Liver (tissue), 9 donors: Measurements from ENCODE around the gene EML1. TPM values are rescaled to one million over a fixed set of nuclear protein-coding genes. Genes with fewer than 3 reads are reported as not detected.

Experiments used
- DNase-seq: peaks from one replicate; pipeline ENCODE4 v3.0.0-alpha.2; 2017; ENCODE audit warnings: low spot score
- H3K27ac ChIP-seq, 2 donors: one replicate each; pipeline ENCODE4 v1.7.0; 2013; ENCODE audit warnings: inconsistent platforms in 2 of 2, low read length in 2 of 2, control low read depth in 1 of 2, low read depth in 1 of 2, mild to moderate bottlenecking in 1 of 2
- H3K27me3 ChIP-seq, 4 donors: one replicate each; pipeline versions ENCODE4 v1.6.1 to v1.7.0; 2013; ENCODE audit warnings: low read length in 3 of 4, inconsistent platforms in 1 of 4, mild to moderate bottlenecking in 1 of 4, moderate library complexity in 1 of 4; ENCODE audit not compliant: control insufficient read depth in 4 of 4, insufficient read depth in 4 of 4
- H3K36me3 ChIP-seq, 4 donors: one replicate each; pipeline versions ENCODE4 v1.6.1 to v1.7.0; 2013; ENCODE audit warnings: low read length in 3 of 4, mild to moderate bottlenecking in 3 of 4, low read depth in 1 of 4, moderate library complexity in 1 of 4; ENCODE audit not compliant: control insufficient read depth in 4 of 4, insufficient read depth in 3 of 4
- H3K4me1 ChIP-seq, 4 donors: one replicate each; pipeline versions ENCODE4 v1.6.1 to v1.7.0; 2013; ENCODE audit warnings: low read length in 3 of 4, mild to moderate bottlenecking in 3 of 4, moderate library complexity in 1 of 4; ENCODE audit not compliant: control insufficient read depth in 4 of 4, insufficient read depth in 4 of 4
- H3K4me3 ChIP-seq, 3 donors: one replicate each; pipeline versions ENCODE4 v1.6.1 to v1.7.0; 2013; ENCODE audit warnings: low read length in 3 of 3, control low read depth in 1 of 3, low read depth in 1 of 3, mild to moderate bottlenecking in 1 of 3
- H3K9ac ChIP-seq, 2 donors: one replicate each; pipeline ENCODE4 v1.7.0; 2013; ENCODE audit warnings: low read length in 2 of 2, mild to moderate bottlenecking in 2 of 2, moderate library complexity in 2 of 2, control low read depth in 1 of 2, low read depth in 1 of 2
- H3K9me3 ChIP-seq, 4 donors: one replicate each; pipeline versions ENCODE4 v1.6.1 to v1.7.0; 2013; ENCODE audit warnings: low read length in 3 of 4; ENCODE audit not compliant: control insufficient read depth in 4 of 4
- ATF3 ChIP-seq: IDR thresholded peaks from 2 replicates; pipeline ENCODE4 v1.6.1; 2016; ENCODE audit warnings: antibody characterized with exemption
- CTCF ChIP-seq: fragments of 150-350 bp; IDR thresholded peaks from 2 replicates; pipeline ENCODE4 v1.5.1; 2017; ENCODE audit warnings: improper control_type of control experiment, low read depth, low read length; ENCODE audit not compliant: missing input control
- EGR1 ChIP-seq, 2 donors: IDR thresholded peaks; 2 replicates each; pipeline ENCODE4 v1.6.1; 2016 to 2018; ENCODE audit warnings: antibody characterized with exemption in 2 of 2, low read depth in 2 of 2
- FOXA1 ChIP-seq: IDR thresholded peaks from 2 replicates; pipeline ENCODE4 v1.6.1; 2016; ENCODE audit warnings: antibody characterized with exemption
- FOXA2 ChIP-seq: IDR thresholded peaks from 2 replicates; pipeline ENCODE4 v1.6.1; 2016; ENCODE audit warnings: antibody characterized with exemption
- HNF4G ChIP-seq: IDR thresholded peaks from 2 replicates; pipeline ENCODE4 v1.6.1; 2016; ENCODE audit warnings: antibody characterized with exemption
- JUND ChIP-seq, 2 donors: IDR thresholded peaks; 2 replicates each; pipeline ENCODE4 v1.6.1; 2016; ENCODE audit warnings: antibody characterized with exemption in 2 of 2
- MAX ChIP-seq: IDR thresholded peaks from 2 replicates; pipeline ENCODE4 v1.6.1; 2016; ENCODE audit warnings: antibody characterized with exemption
- NR2F2 ChIP-seq: IDR thresholded peaks from 2 replicates; pipeline ENCODE4 v1.6.1; 2016; ENCODE audit warnings: antibody characterized with exemption
- RAD21 ChIP-seq, 2 donors: IDR thresholded peaks; 2 replicates each; pipeline ENCODE4 v1.6.1; 2016; ENCODE audit warnings: antibody characterized with exemption in 2 of 2, mild to moderate bottlenecking in 2 of 2
- REST ChIP-seq: IDR thresholded peaks from 2 replicates; pipeline ENCODE4 v1.6.1; 2016; ENCODE audit warnings: antibody characterized with exemption, mild to moderate bottlenecking
- RXRA ChIP-seq, 2 donors: IDR thresholded peaks; 2 replicates each; pipeline ENCODE4 v1.6.1; 2017 to 2018; ENCODE audit warnings: antibody characterized with exemption in 2 of 2, mild to moderate bottlenecking in 1 of 2
- SP1 ChIP-seq: IDR thresholded peaks from 2 replicates; pipeline ENCODE4 v1.6.1; 2018; ENCODE audit warnings: antibody characterized with exemption, mild to moderate bottlenecking
- TAF1 ChIP-seq: conservative IDR thresholded peaks from 2 replicates; pipeline ENCODE4 v1.6.1; 2016; ENCODE audit warnings: antibody characterized with exemption, mild to moderate bottlenecking
- YY1 ChIP-seq: IDR thresholded peaks from 2 replicates; pipeline ENCODE4 v1.6.1; 2016; ENCODE audit warnings: antibody characterized with exemption, mild to moderate bottlenecking
- ZBTB33 ChIP-seq: IDR thresholded peaks from 2 replicates; pipeline ENCODE4 v1.6.1; 2016; ENCODE audit warnings: antibody characterized with exemption
- WGBS: extraction: QIAGEN DNeasy Blood & Tissue Kit; methylation state at CpG from one replicate; pipeline ENCODE4 v1.1.7; 2013; 5-methylcytosine and 5-hydroxymethylcytosine counted together
- polyA plus RNA-seq, 2 donors: library from polyadenylated mRNA; stranded (reverse) in 1 of 2; unstranded in 1 of 2; fragments of 200-250 nt in 1 of 2; fragments of >200 nt in 1 of 2; fragmentation: Nextera tagmentation in 1 of 2; extraction: Ambion mirVana in 1 of 2; gene quantifications; one replicate each; pipeline versions ENCODE4 v1.2.1 to v1.2.3, GENCODE V29; 2013 to 2015
- total RNA-seq, 2 donors: library from RNA; depleted of rRNA; stranded (reverse); fragments of >200 nt; gene quantifications; one replicate each; pipeline ENCODE4 v1.2.3, GENCODE V29; 2014
- donor health status: healthy.
- donor health status: healthy.
- donor health status: healthy.
- donor health status: healthy.
- donor health status: healthy.

Gene EML1
- total and polyA plus RNA-seq, 4 donors, result 2.7 to 14.6 (median 4.6) TPM

- Histone ChIP-seq H3K36me3 (no peaks in the 10 kb centered on the region), H3K27me3 (peaks cover 0 to 9% (median 0%) of the 10 kb centered on the region in 4 donors), H3K9ac (no peak overlapping the region), H3K27ac (peak overlapping the region in 1 of 2 donors; percentile 16), H3K9me3 (no peaks in the 10 kb centered on the region), H3K4me1 (no peaks in the 10 kb centered on the region), H3K4me3 (no peak overlapping the region)
- no peak for DNase-seq
- WGBS, result 59% methylated on average over 6 of the region's 6 CpGs
- TF ChIP-seq REST, result no peak
- no peak for TF ChIP-seq TAF1
- no peak for TF ChIP-seq RXRA (IDR thresholded peaks at IDR 0.05)
- TF ChIP-seq JUND (IDR thresholded peaks at IDR 0.05), result no peak
- no peak for TF ChIP-seq NR2F2
- no peak for TF ChIP-seq FOXA2
- TF ChIP-seq FOXA1, result no peak
- no peak for TF ChIP-seq ATF3
- TF ChIP-seq MAX, result no peak
- no peak for TF ChIP-seq CTCF
- no peak for TF ChIP-seq RAD21 (IDR thresholded peaks at IDR 0.05)
- no peak for TF ChIP-seq HNF4G
- no peak for TF ChIP-seq SP1
- TF ChIP-seq YY1, result no peak
- no peak for TF ChIP-seq EGR1 (IDR thresholded peaks at IDR 0.05; ENCODE audit: low read depth in 2 of 2)
- TF ChIP-seq ZBTB33, result no peak
These were observed 18.5 kb upstream of the EML1 start for GRCh38 chr14:99774556-99775307.
